ENCODE data around the gene DOCK11.
"Not testable (repeated sequence)": the region's sequence is repeated elsewhere in the genome, so short reads cannot be mapped to it uniquely, and the experiment has no call there.

Gene DOCK11

DNA sequence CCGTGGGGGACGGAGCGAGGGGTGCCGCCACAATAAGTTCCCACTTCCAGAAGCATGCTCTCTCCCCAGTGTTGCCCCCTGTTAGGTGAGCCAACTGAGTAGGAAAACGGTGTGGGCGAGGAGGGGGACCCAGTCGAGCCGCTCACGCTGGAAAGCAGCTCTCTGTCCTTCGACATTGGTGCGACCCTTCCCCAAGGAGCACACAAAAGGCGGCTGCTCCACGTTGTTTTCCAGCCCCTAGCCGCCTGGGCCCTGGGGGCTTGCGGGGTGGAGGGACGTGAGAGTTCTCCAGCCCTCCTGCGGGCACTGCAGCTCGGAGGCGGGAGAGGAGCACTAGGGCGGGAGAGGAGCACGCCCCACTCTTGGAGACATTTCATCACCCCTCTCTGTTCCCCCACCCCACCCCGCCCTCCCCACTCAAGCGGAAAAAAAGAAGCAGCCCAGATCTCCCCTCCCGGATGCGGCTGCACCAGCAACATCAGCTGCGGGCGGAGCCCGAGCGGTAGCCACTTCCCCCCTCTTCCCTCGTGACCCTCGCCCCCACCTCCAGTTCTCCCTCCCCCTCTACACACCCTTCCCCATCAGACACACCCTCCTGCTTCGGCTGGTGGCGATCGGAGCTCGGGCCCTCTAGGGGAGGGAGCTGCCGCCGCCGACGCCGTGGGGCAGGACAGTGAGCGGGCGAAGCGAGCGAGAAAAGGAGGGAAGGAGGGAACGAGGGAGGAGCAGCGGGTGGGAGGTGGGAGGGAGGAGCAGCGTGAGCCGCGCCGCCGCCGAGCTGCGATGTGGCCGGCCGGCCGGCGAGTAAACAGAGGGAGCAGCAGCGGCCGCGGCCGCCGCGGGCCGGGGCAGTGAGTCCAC is at the start of gene DOCK11:
Gene DOCK11, plus strand, starts transcription at position 755 of the 861 bp plus-strand sequence. CDS start 157 bp downstream, outside the sequence.
- TF ChIP-seq, protein P1, sequence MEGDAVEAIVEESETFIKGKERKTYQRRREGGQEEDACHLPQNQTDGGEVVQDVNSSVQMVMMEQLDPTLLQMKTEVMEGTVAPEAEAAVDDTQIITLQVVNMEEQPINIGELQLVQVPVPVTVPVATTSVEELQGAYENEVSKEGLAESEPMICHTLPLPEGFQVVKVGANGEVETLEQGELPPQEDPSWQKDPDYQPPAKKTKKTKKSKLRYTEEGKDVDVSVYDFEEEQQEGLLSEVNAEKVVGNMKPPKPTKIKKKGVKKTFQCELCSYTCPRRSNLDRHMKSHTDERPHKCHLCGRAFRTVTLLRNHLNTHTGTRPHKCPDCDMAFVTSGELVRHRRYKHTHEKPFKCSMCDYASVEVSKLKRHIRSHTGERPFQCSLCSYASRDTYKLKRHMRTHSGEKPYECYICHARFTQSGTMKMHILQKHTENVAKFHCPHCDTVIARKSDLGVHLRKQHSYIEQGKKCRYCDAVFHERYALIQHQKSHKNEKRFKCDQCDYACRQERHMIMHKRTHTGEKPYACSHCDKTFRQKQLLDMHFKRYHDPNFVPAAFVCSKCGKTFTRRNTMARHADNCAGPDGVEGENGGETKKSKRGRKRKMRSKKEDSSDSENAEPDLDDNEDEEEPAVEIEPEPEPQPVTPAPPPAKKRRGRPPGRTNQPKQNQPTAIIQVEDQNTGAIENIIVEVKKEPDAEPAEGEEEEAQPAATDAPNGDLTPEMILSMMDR (IDR thresholded peaks at IDR 0.05; ENCODE audit: low read depth, low read length) = no peak
- DNase-seq (ENCODE audit: extremely low read depth, low read depth) = peak; percentile 83

DNA sequence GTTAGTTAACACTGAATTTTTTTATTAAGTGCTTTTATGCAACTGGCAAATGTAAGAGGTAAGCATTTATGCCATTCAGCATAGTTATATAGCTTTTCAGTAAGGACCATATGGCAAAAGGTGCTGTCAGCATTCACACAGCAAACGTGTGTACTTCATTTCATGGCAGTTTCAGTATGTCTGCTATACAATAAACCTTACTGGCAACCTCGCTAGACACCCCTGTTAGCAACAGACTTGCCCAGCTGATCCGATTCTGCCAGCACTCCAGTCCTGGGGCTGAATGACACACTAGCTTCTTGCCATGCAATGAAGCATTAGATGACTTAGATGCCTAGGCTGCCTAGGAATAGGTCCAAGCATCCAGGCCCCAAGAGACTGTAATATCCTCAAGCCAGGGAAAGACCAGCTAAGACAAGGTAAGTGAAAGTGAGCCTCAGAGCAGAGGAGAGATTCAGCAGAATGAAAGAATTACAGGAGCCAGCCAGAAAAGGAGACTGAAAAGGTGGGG is 47.3 kb upstream of the DOCK11 start:
- TF ChIP-seq, protein P1 (IDR thresholded peaks at IDR 0.05; ENCODE audit: low read depth, low read length) = no peak
- DNase-seq (ENCODE audit: extremely low read depth, low read depth) = no peak

DNA sequence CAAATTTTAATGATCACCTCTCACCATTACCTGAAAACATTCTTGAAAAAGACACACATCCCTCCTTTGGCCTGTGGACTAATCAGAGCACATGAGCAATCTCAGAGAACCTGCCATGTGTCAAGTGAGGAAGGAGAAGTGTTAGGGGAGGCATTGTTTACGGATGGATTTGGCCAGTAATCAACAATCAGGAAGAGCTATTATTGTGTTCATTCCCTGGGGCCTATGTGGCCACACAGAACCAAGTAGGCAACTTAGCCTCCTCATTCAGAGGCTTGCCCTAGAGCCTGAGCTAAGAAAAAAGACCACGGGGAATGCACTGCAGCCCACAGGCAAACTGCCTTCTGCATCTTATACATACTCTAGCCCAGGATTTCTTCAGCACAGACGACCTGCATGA is 40.6 kb upstream of the DOCK11 start:
- TF ChIP-seq, protein P1 (IDR thresholded peaks at IDR 0.05; ENCODE audit: low read depth, low read length) = no peak
- no peak for DNase-seq (ENCODE audit: extremely low read depth, low read depth)

DNA sequence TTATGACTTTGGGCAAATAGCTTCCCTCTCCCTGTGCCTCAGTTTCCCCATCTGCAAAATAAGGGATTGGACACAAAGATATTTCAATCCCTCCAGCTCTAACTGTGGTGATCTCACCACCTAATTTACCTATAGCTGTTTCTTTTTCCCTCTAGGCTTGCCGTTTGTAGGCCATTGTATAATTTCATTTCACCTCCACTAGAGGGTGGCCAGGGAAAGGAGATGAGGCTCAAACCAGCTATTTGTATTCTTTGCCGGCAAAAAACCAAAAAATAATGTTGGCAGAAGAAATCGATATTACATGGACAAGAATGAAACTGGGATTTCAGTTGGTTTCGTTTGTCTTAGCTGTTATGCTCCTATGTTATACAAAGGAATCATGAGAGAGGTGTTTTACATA is 36.1 kb upstream of the DOCK11 start:
- peak; percentile 10 for DNase-seq (ENCODE audit: extremely low read depth, low read depth)

DNA sequence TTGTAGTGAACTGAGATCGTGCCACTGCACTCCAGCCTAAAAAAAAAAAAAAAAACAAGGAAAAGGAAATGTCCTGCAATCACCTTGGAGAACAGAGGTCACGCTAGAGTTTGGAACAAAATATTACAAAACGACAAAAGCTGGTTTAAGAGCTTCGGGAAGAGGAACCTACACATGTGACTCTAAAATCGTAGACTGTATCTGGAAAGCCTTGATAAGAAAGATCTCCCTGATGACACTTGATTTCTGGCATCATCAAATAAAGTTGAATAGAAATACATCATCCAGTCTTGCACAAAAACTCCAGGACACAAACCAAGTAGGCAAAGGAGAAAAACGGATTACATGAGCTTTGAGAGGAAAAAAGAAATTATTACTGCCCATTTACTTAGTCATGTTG is 31.1 kb upstream of the DOCK11 start:
- no peak for DNase-seq (ENCODE audit: extremely low read depth, low read depth)
- TF ChIP-seq, protein P1 (IDR thresholded peaks at IDR 0.05; ENCODE audit: low read depth, low read length) = no peak

More for the DNA sequence above, 36.1 kb upstream of the DOCK11 start:
- TF ChIP-seq, protein P1 (IDR thresholded peaks at IDR 0.05; ENCODE audit: low read depth, low read length) = peak; percentile 60

DNA sequence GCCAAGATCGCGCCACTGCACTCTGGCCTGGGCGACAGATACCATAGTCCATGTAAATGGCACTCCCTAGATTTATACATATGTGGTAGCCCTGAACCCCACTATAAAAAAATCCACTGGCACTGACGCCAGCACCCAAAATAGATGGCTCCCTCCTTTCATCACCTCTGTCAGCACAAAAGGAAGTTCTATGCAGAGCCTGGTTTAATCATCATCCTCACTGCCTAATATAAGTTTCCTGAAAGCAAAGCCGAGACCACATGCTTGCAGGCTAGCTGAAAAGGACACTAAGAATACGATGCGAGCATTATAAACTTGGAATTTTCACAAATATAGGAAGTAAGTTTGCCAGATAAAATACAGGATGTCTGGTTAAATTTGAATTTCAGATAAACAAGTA is 27.5 kb upstream of the DOCK11 start:
- TF ChIP-seq, protein P1 (IDR thresholded peaks at IDR 0.05; ENCODE audit: low read depth, low read length) = no peak
- DNase-seq (ENCODE audit: extremely low read depth, low read depth) = no peak

DNA sequence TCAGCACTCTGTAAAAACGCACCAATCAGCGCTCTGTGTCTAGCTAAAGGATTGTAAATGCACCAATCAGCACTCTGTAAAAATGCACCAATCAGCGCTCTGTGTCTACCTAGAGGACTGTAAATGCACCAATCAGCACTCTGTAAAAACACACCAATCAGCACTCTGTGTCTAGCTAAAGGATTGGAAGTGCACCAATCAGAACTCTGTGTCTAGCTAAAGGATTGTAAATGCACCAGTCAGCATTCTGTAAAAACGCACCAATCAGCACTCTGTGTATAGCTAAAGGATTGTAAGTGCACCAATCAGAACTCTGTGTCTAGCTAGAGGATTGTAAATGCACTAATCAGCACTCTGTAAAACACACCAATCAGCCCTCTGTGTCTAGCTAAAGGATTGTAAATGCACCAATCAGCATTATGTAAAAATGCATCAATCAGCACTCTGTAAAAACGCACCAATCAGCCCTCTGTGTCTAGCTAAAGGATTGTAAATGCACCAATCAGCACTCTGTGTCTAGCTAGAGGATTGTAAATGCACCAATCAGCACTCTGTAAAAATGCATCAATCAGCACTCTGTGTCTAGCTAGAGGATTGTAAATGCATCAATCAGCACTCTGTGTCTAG is 24.8 kb upstream of the DOCK11 start:
- not testable (repeated sequence) for DNase-seq (ENCODE audit: extremely low read depth, low read depth)

Data from AG09319 (cell line).